Measurements from ENCODE around the gene H19.

Gene H19

DNA sequence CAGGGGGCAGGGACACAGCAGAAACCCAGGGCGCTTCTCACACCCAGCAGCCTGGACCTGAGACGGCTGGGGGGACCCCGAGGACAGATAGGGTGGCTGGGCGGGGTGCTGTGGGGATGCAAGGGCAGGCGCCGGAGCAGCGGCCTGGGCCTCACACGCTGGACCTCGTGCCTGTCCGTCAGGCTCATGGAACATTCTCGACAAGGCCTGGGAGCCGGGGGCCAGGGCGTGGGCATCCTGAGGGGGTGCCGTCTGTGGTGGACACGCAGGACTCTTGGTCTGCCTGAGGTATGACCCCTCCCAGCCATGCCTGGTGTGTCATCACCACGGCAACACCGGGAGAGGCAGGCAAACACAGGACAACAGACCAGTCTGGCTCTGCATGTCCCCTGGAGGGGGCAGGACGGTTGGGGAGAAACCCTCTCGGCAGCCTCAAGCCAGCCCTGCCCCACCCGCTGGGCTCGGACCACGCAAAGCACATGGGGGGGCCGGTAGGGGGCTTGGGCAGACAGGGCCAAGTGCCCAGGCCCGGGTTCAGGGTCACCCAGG, 29.1 kb downstream of the H19 start:
- Histone ChIP-seq H3K4me3 (ENCODE audit: low read depth in 1 of 2, low read length in 2 of 2) (no peak overlapping the region), H3K4me1 (ENCODE audit: control insufficient read depth in 1 of 2, insufficient read depth in 2 of 2, low read length in 2 of 2) (no peaks in the 10 kb centered on the region), H3K9me3 (ENCODE audit: control insufficient read depth in 1 of 2, low read length in 2 of 2) (no peaks in the 10 kb centered on the region), H3K36me3 (ENCODE audit: control insufficient read depth in 1 of 2, insufficient read depth in 2 of 2, low read length in 2 of 2) (no peaks in the 10 kb centered on the region), H3K9ac (ENCODE audit: low read depth in 1 of 2, low read length in 2 of 2) (no peak overlapping the region), H3K27ac (ENCODE audit: low read depth, low read length) (no peak overlapping the region), H3K27me3 (ENCODE audit: control insufficient read depth in 1 of 2, insufficient read depth in 2 of 2, low read length in 2 of 2) (no peaks in the 10 kb centered on the region)

DNA sequence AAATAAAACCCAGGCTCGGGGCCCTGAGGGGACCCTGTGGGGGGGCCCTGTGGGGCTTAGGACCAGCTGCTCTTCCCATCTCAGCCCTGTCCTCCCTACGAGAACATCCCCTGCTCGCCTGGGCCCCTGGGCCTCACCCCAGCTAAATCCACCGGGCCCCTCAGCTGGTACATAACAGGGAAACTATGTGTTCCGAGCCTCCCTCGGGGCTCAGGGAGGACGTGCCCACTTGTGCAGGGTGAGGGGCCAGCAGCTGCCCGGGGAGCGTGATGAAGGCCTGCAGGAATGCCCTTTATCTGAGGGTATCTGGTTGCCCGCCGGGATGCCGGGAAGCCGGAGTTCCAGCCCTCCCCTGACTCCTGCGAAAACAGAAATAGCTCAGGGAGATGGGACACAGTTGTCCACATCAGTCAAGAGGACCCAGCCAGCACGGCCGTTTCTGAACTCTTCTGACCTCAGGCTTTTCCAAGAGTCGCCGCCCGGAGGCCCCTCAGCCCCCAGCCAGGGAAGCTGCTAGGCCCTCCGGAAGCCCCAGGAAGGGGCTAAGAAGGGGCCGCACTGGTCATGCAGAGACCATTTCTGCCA, 29.9 kb downstream of the H19 start:
- no peaks in the 10 kb centered on the region for H3K36me3 ChIP-seq (ENCODE audit: control insufficient read depth in 1 of 2, insufficient read depth in 2 of 2, low read length in 2 of 2)
- no peak overlapping the region for H3K4me3 ChIP-seq (ENCODE audit: low read depth in 1 of 2, low read length in 2 of 2)
- no peak overlapping the region for H3K27ac ChIP-seq (ENCODE audit: low read depth, low read length)
- H3K27me3 ChIP-seq (ENCODE audit: control insufficient read depth in 1 of 2, insufficient read depth in 2 of 2, low read length in 2 of 2): no peaks in the 10 kb centered on the region
- H3K4me1 ChIP-seq (ENCODE audit: control insufficient read depth in 1 of 2, insufficient read depth in 2 of 2, low read length in 2 of 2): no peaks in the 10 kb centered on the region
- no peaks in the 10 kb centered on the region for H3K9me3 ChIP-seq (ENCODE audit: control insufficient read depth in 1 of 2, low read length in 2 of 2)
- H3K9ac ChIP-seq (ENCODE audit: low read depth in 1 of 2, low read length in 2 of 2): no peak overlapping the region

DNA sequence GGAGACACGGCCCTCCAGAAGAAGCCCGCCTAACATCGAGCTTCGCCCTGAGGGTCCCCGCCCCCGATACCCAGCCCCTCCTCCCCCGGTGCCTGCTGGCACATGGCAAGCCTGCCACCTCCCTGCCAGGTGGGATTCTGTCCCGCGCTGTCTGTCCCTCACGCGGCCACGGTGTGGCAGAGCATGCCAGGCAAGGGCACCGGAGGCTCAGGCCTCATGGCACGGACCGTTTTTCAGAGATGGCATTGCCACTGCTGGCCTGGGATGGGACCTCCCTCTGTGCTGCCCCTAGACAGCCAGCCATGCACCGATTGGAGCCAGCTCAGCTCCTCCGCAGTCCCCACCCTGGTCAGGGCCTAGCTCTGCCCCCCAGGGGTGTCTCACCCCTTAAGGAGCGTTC, 31.1 kb downstream of the H19 start:
- Histone ChIP-seq H3K36me3 (ENCODE audit: control insufficient read depth in 1 of 2, insufficient read depth in 2 of 2, low read length in 2 of 2) (no peaks in the 10 kb centered on the region), H3K27me3 (ENCODE audit: control insufficient read depth in 1 of 2, insufficient read depth in 2 of 2, low read length in 2 of 2) (no peaks in the 10 kb centered on the region), H3K4me3 (ENCODE audit: low read depth in 1 of 2, low read length in 2 of 2) (no peak overlapping the region), H3K9me3 (ENCODE audit: control insufficient read depth in 1 of 2, low read length in 2 of 2) (no peaks in the 10 kb centered on the region), H3K27ac (ENCODE audit: low read depth, low read length) (no peak overlapping the region), H3K4me1 (ENCODE audit: control insufficient read depth in 1 of 2, insufficient read depth in 2 of 2, low read length in 2 of 2) (no peaks in the 10 kb centered on the region), H3K9ac (ENCODE audit: low read depth in 1 of 2, low read length in 2 of 2) (no peak overlapping the region)

DNA sequence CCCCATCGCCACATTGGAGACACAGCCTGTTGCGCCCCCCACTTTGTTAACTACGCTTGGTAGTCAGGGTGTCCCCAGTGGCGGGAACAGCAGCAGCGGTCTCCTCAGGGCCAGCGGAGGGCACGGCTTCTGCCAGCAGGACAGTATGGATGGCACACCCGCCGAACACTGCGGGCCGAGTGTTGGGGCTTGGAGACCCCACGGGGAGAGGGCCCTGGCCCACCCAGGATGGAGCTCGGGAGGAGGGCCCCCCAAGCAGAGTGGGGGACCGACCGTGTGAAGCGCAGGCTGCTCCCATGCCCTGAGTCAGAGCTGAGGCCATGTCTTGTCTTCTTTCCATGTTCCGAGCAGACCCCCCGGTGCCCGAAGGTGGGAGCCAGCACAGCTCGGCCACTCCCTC, 32.7 kb downstream of the H19 start:
- no peaks in the 10 kb centered on the region for H3K27me3 ChIP-seq (ENCODE audit: control insufficient read depth in 1 of 2, insufficient read depth in 2 of 2, low read length in 2 of 2)
- H3K27ac ChIP-seq (ENCODE audit: low read depth, low read length): no peak overlapping the region
- H3K9me3 ChIP-seq (ENCODE audit: control insufficient read depth in 1 of 2, low read length in 2 of 2): no peaks in the 10 kb centered on the region
- no peak overlapping the region for H3K9ac ChIP-seq (ENCODE audit: low read depth in 1 of 2, low read length in 2 of 2)
- no peaks in the 10 kb centered on the region for H3K4me1 ChIP-seq (ENCODE audit: control insufficient read depth in 1 of 2, insufficient read depth in 2 of 2, low read length in 2 of 2)
- no peak overlapping the region for H3K4me3 ChIP-seq (ENCODE audit: low read depth in 1 of 2, low read length in 2 of 2)
- no peaks in the 10 kb centered on the region for H3K36me3 ChIP-seq (ENCODE audit: control insufficient read depth in 1 of 2, insufficient read depth in 2 of 2, low read length in 2 of 2)

DNA sequence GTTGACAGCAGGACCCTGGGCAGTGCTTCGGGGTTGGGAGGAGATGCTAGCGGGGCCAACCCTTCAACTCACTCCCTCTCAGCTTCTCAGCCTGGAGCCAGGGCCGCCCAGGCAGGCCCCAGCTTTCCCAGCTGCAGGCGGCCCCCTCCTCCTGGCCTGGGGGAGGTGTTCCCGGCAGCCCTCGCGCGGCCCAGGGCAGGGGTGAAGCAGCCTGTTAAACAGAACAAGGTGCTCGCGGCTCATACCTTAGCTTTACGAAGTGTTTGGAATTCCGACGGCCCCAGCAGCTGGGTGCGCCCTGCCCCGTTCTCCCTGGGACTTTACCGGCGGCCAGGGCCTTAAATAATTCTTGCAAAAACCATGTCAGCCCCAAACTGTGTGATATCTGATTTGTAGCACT, 33.3 kb downstream of the H19 start:
- no peak overlapping the region for H3K9ac ChIP-seq (ENCODE audit: low read depth in 1 of 2, low read length in 2 of 2)
- no peaks in the 10 kb centered on the region for H3K27me3 ChIP-seq (ENCODE audit: control insufficient read depth in 1 of 2, insufficient read depth in 2 of 2, low read length in 2 of 2)
- H3K36me3 ChIP-seq (ENCODE audit: control insufficient read depth in 1 of 2, insufficient read depth in 2 of 2, low read length in 2 of 2): no peaks in the 10 kb centered on the region
- no peaks in the 10 kb centered on the region for H3K4me1 ChIP-seq (ENCODE audit: control insufficient read depth in 1 of 2, insufficient read depth in 2 of 2, low read length in 2 of 2)
- H3K27ac ChIP-seq (ENCODE audit: low read depth, low read length): no peak overlapping the region
- no peaks in the 10 kb centered on the region for H3K9me3 ChIP-seq (ENCODE audit: control insufficient read depth in 1 of 2, low read length in 2 of 2)
- no peak overlapping the region for H3K4me3 ChIP-seq (ENCODE audit: low read depth in 1 of 2, low read length in 2 of 2)

DNA sequence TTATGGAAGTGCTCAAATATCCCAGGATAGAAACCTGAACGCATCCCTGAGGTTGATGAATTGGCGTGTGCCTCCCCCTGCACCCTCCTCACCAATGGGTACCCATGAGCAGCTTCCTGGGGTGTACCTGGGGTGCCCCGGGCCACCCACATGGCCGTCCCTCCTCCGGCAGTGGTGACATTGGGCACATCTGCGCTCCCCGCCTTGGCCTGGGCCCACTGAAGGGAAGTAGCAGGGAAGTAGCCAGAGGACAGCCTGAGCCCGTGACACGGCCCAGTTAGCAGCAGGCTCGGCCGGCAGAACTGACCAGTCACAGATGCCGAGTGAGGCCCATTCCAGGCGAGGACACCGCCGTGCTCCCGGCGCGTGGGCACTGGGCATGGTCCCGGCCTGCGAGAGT, 33.8 kb downstream of the H19 start:
- Histone ChIP-seq H3K4me1 (ENCODE audit: control insufficient read depth in 1 of 2, insufficient read depth in 2 of 2, low read length in 2 of 2) (no peaks in the 10 kb centered on the region), H3K9ac (ENCODE audit: low read depth in 1 of 2, low read length in 2 of 2) (no peak overlapping the region), H3K27ac (ENCODE audit: low read depth, low read length) (no peak overlapping the region), H3K4me3 (ENCODE audit: low read depth in 1 of 2, low read length in 2 of 2) (no peak overlapping the region), H3K27me3 (ENCODE audit: control insufficient read depth in 1 of 2, insufficient read depth in 2 of 2, low read length in 2 of 2) (no peaks in the 10 kb centered on the region), H3K9me3 (ENCODE audit: control insufficient read depth in 1 of 2, low read length in 2 of 2) (no peaks in the 10 kb centered on the region), H3K36me3 (ENCODE audit: control insufficient read depth in 1 of 2, insufficient read depth in 2 of 2, low read length in 2 of 2) (no peaks in the 10 kb centered on the region)

DNA sequence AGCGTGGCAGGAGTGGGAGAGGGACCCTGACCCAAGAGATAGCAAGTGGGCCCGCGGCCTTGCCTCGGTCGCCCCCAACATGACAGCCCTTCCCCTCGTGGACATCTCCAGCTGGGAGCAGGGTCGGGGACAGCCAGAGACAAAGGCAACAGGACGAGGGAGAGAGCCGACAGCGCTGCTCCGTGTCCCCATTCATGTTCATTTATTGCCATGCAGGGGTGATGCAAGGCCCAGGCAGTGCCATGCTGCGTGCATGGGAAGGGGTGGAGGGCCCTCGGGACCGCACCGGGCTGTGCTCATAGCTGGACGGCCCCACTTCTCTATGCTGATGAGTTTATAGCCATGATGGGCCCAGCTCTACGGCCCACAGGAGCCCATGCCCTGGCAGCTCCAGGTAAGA, 37.9 kb downstream of the H19 start:
- no peak overlapping the region for H3K9ac ChIP-seq (ENCODE audit: low read depth in 1 of 2, low read length in 2 of 2)
- no peaks in the 10 kb centered on the region for H3K4me1 ChIP-seq (ENCODE audit: control insufficient read depth in 1 of 2, insufficient read depth in 2 of 2, low read length in 2 of 2)
- no peaks in the 10 kb centered on the region for H3K36me3 ChIP-seq (ENCODE audit: control insufficient read depth in 1 of 2, insufficient read depth in 2 of 2, low read length in 2 of 2)
- H3K4me3 ChIP-seq (ENCODE audit: low read depth in 1 of 2, low read length in 2 of 2): no peak overlapping the region
- no peaks in the 10 kb centered on the region for H3K27me3 ChIP-seq (ENCODE audit: control insufficient read depth in 1 of 2, insufficient read depth in 2 of 2, low read length in 2 of 2)
- no peak overlapping the region for H3K27ac ChIP-seq (ENCODE audit: low read depth, low read length)
- no peaks in the 10 kb centered on the region for H3K9me3 ChIP-seq (ENCODE audit: control insufficient read depth in 1 of 2, low read length in 2 of 2)

DNA sequence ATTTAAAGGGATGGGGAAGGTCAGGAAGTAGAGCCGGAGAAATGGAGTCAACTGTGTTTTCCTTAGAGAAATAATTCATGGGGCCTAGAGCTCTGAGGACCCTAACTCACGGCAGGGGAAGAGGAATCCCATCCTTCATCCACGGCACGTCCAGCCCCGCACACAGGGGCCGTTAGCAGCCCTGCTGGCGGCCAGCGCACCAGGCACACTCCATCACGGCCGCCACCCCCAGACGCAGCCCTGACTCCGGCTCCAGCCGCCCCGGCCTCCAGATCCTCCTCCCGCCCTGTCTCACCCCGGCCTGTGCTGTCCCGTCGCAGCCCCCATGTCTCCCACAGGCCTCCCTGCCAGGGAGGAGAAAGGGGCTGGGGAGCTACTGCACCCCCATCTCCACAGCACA, 39.3 kb downstream of the H19 start:
- Histone ChIP-seq H3K27me3 (ENCODE audit: control insufficient read depth in 1 of 2, insufficient read depth in 2 of 2, low read length in 2 of 2) (no peaks in the 10 kb centered on the region), H3K27ac (ENCODE audit: low read depth, low read length) (no peak overlapping the region), H3K4me1 (ENCODE audit: control insufficient read depth in 1 of 2, insufficient read depth in 2 of 2, low read length in 2 of 2) (no peaks in the 10 kb centered on the region), H3K4me3 (ENCODE audit: low read depth in 1 of 2, low read length in 2 of 2) (no peak overlapping the region), H3K9me3 (ENCODE audit: control insufficient read depth in 1 of 2, low read length in 2 of 2) (no peaks in the 10 kb centered on the region), H3K36me3 (ENCODE audit: control insufficient read depth in 1 of 2, insufficient read depth in 2 of 2, low read length in 2 of 2) (no peaks in the 10 kb centered on the region), H3K9ac (ENCODE audit: low read depth in 1 of 2, low read length in 2 of 2) (no peak overlapping the region)

DNA sequence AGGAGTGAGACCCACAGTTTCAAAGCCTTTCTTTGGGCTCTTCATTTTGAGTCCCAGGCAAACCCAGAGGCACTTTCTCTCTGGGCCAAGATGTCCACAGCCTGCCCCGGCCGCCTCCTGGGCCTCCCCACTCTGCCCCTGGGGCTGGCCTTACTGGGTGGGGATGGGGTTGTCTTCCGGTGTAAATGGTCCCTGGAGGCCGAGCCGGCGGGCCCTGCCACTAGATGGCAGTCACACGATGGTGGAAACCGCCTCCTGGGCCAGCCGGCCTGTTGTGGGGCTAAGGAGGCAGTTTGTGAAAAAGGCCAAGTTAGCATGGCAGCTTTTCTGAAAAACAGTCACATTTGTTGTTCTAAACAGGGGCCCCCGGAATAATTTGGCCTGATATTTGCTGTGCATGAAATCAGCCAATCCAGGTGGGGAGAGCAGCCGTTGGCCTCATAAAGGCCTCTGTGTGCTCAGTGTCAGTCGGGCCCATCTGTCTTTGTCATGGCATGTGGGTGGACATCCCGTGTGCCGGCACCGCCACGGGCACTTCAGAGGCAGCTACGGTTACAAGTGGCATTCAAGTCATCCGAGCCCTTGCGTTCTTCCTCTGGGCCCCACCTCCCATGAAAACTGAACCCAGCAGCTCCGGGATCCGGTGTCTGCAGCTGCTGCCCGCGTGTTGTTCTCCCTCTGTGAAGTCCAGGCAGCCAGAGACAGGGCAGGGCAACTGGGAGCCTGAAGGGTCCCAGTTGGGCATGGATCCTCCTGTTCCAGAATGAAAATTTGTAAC, 44.0 kb downstream of the H19 start:
- Histone ChIP-seq H3K4me1 (ENCODE audit: control insufficient read depth in 1 of 2, insufficient read depth in 2 of 2, low read length in 2 of 2) (no peaks in the 10 kb centered on the region), H3K36me3 (ENCODE audit: control insufficient read depth in 1 of 2, insufficient read depth in 2 of 2, low read length in 2 of 2) (no peaks in the 10 kb centered on the region), H3K4me3 (ENCODE audit: low read depth in 1 of 2, low read length in 2 of 2) (no peak overlapping the region), H3K27me3 (ENCODE audit: control insufficient read depth in 1 of 2, insufficient read depth in 2 of 2, low read length in 2 of 2) (no peaks in the 10 kb centered on the region), H3K27ac (ENCODE audit: low read depth, low read length) (no peak overlapping the region), H3K9me3 (ENCODE audit: control insufficient read depth in 1 of 2, low read length in 2 of 2) (no peaks in the 10 kb centered on the region), H3K9ac (ENCODE audit: low read depth in 1 of 2, low read length in 2 of 2) (no peak overlapping the region)

DNA sequence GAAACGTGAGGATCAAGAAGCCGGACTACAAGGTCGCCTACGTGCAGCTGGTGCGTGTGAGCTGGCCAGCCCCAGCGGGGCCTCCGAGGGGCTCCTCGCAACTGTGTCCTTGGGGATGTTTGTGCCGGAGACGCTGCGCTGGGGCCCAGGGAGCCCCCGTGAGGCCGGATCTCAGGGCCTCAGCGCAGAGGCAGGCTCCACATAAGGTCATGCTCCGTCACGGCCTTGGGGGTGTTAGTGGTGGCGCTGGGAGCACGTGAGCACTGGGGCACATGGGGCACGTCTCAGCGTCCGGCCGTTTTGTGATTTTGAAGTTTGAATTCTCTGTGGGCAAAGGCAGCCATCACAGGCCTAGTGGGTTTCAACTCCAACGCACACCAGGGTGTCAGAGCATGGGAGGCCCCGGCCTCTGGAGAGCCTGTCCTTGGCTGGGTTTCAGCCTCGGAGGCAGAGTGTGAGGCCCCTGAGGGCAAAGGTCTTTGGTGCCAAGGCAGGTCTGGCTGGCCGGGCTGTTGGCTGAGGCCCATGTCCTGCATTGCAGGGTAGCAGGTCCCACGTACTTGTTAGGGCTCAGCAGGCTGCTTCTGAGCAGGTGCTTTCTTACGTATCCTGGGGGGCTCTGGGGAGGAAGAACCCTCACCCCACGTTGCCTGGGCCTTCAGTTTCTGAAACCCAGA, 44.7 kb downstream of the H19 start:
- Histone ChIP-seq H3K27me3 (ENCODE audit: control insufficient read depth in 1 of 2, insufficient read depth in 2 of 2, low read length in 2 of 2) (no peaks in the 10 kb centered on the region), H3K27ac (ENCODE audit: low read depth, low read length) (no peak overlapping the region), H3K4me1 (ENCODE audit: control insufficient read depth in 1 of 2, insufficient read depth in 2 of 2, low read length in 2 of 2) (no peaks in the 10 kb centered on the region)

More for the DNA sequence above, 44.7 kb downstream of the H19 start:
- Histone ChIP-seq H3K4me3 (ENCODE audit: low read depth in 1 of 2, low read length in 2 of 2) (no peak overlapping the region), H3K9ac (ENCODE audit: low read depth in 1 of 2, low read length in 2 of 2) (no peak overlapping the region), H3K9me3 (ENCODE audit: control insufficient read depth in 1 of 2, low read length in 2 of 2) (no peaks in the 10 kb centered on the region), H3K36me3 (ENCODE audit: control insufficient read depth in 1 of 2, insufficient read depth in 2 of 2, low read length in 2 of 2) (no peaks in the 10 kb centered on the region)
